NCI-H2171 treated with DMSO at 0.1 percent for 48 hours (cell line): Measurements from ENCODE around the gene SH3BP2.
A peak's percentile ranks its signal among the peaks of the same experiment; 100 is the strongest.

Source experiments
- DNase-seq: peaks from one replicate; lab custom pipeline; 2025; lab: John Stamatoyannopoulos, UW

The SH3BP2 gene

GRCh38 chr4:2792711-2793585 is at the start of gene SH3BP2:
Gene SH3BP2 (plus strand): TSS chr4:2793085. CDS start chr4:2820618, 27,533 bp downstream.
- no peak for DNase-seq

- DNase-seq = no peak
Observed at GRCh38 chr4:2743518-2744445, 49.1 kb upstream of the SH3BP2 start.

DNA sequence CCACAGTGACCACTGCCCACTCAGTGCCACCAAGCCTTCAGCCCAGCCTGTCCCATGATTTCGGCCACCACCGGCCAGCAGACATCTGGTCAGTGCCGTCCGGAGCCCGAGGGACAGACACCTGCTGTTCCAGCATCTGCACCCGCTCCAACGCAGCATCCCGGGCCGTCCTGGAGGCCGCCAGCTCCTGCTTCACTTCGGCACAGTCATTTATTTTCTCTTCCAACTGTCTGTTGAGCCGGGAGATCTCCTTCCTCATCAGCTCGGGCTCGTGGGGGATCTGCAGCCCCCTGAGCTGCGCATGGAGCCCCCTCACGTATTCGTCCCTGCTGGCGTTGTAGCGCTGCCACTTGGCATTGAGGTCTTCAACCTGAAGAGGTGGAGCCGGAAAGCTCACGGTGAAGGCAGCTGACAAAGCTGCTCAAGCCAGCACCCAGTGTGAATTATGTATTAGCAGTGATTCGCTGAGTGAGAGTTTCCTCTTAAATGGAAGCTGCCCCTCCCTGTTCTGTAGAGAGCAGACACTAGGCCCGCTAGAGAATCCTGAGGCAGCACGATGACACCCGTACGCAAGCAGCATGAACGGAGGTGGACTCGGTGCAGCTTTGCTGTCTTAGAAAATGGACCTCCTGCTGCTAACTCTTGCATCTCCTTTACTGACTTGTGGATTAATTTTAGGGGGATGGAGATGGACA is 48.2 kb upstream of the SH3BP2 start:
- DNase-seq = no peak

- DNase-seq = no peak
Observed at GRCh38 chr4:2745516-2745915, 47.4 kb upstream of the SH3BP2 start.

- no peak for DNase-seq
Observed at GRCh38 chr4:2745981-2746806, 46.7 kb upstream of the SH3BP2 start.

- no peak for DNase-seq
Observed at GRCh38 chr4:2746891-2747695, 45.8 kb upstream of the SH3BP2 start.

- no peak for DNase-seq
Observed at GRCh38 chr4:2750719-2751605, 41.9 kb upstream of the SH3BP2 start.

- DNase-seq = no peak
Observed at GRCh38 chr4:2753436-2753835, 39.4 kb upstream of the SH3BP2 start.

DNA sequence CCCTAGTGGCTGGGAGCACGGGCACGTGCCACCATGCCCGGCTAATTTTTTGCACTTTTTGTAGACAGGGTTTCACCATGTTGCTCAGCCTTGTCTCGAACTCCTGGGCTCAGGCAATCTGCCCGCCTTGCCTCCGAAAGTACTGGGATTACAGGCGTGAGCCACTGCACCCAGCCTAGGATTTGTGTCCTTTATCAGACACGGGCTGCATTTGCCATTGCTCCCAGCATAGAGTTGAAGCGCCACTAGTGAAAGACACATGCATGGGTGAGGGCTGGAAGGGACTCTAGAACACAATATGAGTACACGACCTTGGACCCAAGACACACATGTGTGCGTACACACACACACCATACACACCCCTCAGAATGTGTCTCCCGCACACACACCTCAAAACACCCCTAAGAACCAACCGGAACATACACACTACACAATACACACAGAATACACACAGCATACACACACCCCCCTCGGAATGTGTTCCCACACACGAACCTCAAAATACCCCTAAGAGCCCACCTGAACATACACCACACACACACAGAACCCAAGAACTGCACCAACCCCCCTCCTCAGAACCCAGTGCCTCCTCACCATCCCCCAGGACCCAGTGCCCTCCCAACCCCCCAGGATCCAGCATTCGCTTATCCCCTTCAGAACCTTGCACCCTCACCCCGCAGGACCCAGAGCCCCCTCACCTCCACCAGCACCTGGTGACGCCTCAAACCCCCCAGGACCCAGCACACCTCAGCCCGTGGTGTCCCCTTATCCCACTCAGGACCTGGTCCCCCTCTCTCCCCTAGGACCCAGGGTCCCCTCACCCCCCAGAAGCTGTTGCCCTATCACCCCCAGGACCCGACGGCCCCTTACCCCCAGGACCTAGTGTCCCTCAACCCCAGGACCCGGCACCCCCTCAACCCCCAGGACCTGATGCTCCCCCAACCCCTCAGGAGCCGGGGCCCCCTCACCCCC is 37.8 kb upstream of the SH3BP2 start:
- no peak for DNase-seq

GRCh38 chr4:2755821-2756690 is 36.8 kb upstream of the SH3BP2 start, which contains the start of gene TNIP2:
Gene TNIP2 (minus strand): TSS chr4:2756336. CDS start chr4:2756289, 47 bp downstream.
- DNase-seq = peak; percentile 35

DNA sequence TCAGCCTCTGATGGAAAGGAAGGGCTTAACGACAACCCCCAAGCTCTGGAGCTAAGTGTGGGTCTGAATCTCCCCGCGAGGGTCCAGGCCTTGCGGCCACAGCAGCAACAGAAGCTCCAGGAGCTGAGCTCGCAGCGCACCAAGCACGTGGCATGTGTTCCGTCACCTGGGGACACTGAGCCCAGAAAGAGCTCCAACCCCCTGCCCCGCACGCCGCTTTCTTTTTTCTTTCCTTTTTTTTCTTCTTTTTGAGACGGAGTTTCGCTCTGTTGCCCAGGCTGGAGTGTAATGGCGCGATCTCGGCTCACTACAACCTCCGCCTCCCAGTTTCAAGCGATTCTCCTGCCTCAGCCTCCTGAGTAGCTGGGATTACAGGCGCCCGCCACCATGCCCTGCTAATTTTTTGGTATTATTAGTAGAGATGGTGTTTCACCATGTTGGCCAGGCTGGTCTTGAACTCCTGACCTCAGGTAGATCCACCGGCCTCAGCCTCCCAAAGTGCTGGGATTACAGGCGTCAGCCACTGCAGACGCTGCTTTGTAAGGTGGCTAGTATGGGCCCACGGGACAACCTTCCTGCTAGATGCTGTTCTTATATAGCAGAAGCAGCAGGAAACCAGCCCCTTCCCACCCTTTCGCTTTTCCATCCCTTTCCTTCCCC is 36.1 kb upstream of the SH3BP2 start:
- DNase-seq = no peak

- DNase-seq = no peak
Observed at GRCh38 chr4:2757426-2757825, 35.5 kb upstream of the SH3BP2 start.

DNA sequence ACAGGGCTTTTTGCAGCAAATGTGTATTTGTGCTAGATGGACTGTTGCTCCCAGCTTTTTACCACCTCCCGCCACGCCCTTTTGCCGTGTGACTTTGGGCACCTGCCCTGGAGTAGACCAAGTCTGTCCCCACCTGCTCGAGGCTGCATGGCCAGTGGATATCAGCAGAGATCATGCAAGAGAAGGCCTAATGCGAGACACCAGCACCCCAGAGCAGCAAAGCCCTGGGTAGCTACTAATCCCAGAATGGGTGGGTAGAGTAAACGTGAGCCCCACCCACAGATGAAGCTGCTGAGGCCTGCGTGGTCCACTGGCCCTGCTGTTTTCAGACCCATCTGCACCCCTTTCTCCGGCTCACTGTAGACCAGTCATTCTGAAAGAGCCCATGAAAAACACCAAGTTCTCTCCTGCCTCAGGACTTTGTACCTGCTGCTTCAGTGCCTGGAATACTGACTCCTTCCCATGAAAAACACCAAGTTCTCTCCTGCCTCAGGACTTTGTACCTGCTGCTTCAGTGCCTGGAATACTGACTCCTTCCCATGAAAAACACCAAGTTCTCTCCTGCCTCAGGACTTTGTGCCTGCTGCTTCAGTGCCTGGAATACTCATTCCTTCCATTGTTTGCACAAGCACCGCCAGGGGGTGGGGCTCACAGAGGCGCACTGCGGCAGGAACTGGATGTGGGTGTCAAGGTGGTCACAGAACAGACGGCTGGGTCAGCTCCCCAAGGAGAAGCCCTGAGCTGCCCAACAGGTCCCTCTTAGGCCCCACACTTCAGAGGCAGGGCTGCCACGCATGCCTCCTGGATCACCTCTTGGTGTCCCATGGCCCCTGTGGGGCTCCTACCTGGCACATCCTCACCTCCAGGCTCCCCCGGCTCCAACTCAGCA is 31.6 kb upstream of the SH3BP2 start:
- no peak for DNase-seq

GRCh38 chr4:2762048-2762447 is 30.8 kb upstream of the SH3BP2 start:
- DNase-seq = no peak
